ENCODE measurements around the gene MAMDC4.
"Not testable (repeated sequence)": the region's sequence is repeated elsewhere in the genome, so short reads cannot be mapped to it uniquely, and the experiment has no call there.

Gene MAMDC4

DNA sequence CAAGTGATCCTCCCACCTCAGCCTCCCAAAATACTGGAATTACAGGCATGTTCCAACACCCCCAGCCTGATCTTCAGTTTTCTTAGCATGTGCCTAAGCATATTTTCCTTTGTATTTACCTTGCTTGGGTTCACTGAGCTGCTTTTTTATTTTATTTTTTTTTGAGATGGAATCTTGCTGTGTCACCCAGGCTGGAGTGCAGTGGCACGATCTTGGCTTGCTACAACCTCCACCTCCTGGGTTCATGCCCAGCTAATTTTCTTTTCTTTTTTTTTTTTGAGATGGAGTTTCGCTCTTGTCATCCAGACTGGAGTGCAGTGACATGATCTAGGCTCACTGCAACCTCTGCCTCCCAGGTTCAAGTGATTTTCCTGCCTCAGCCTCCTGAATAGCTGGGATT is 17.5 kb downstream of the MAMDC4 start:
- not testable (repeated sequence) for H3K23ac ChIP-seq (ENCODE audit: low read depth, low read length, poor library complexity); H3K27ac ChIP-seq (replicated peaks; ENCODE audit: low read length); H2AK5ac ChIP-seq (ENCODE audit: low read depth, low read length); DNase-seq (ENCODE audit: low spot score); H2BK12ac ChIP-seq (ENCODE audit: low read length); H2AFZ ChIP-seq (ENCODE audit: low read length); H2BK120ac ChIP-seq (ENCODE audit: low read depth, low read length); H3K14ac ChIP-seq (ENCODE audit: low read length); H4K91ac ChIP-seq (ENCODE audit: low read depth, low read length, poor library complexity); H3K9ac ChIP-seq (ENCODE audit: low read depth, low read length, poor library complexity); H3K4me1 ChIP-seq (ENCODE audit: control insufficient read depth in 2 of 2, insufficient read depth in 1 of 2, low read depth in 1 of 2, low read length in 2 of 2); H3K18ac ChIP-seq (ENCODE audit: low read length); H3K4ac ChIP-seq (ENCODE audit: low read length); H2BK15ac ChIP-seq (ENCODE audit: low read length); H3K4me2 ChIP-seq (ENCODE audit: insufficient read depth, low read length, poor library complexity, severe bottlenecking); H3K27me3 ChIP-seq (ENCODE audit: control insufficient read depth in 3 of 3, insufficient read depth in 3 of 3, low read depth in 1 of 3, low read length in 3 of 3); H3K4me3 ChIP-seq (ENCODE audit: low read length in 2 of 2); H4K8ac ChIP-seq (ENCODE audit: low read depth, low read length); H2BK5ac ChIP-seq (ENCODE audit: low read length)
- peaks cover 3 to 16% of the 10 kb centered on the region in 2 donors for H3K36me3 ChIP-seq (replicated peaks in 1 of 2; ENCODE audit: control insufficient read depth in 2 of 2, insufficient read depth in 2 of 2, low read length in 2 of 2)
- H3K79me1 ChIP-seq (ENCODE audit: low read depth, low read length), result peaks cover 12% of the 10 kb centered on the region
- peaks cover 17 to 51% of the 10 kb centered on the region in 2 donors for H3K9me3 ChIP-seq (replicated peaks in 1 of 2; ENCODE audit: control insufficient read depth in 2 of 2, insufficient read depth in 1 of 2, low read depth in 1 of 2, low read length in 2 of 2)
- no CpG with 5 or more reads among the region's 2 CpGs for WGBS, 2 donors (ENCODE audit: extremely low coverage in 2 of 2, insufficient read length in 2 of 2, insufficient replicate concordance in 1 of 2)

DNA sequence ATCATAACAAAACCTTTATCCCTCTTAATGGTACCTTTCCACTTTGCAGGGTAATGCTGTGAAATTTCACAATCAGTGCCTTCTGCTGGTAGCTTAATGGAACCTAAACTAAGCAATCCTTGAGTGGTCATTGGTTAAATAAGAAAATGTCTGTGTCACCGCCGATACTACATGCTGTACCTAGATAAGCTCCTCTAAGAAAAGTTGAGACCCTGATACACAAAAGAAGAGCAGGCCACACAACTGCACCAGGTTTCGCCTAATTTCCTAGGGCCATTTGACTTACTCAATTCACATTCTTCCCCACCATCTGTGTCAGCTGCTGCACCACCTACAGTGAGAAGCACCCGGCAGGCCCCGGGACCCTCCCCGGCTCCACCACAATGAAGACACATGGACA is 23.0 kb downstream of the MAMDC4 start:
- no peak overlapping the region for H3K27ac ChIP-seq (replicated peaks; ENCODE audit: low read length)
- H2BK120ac ChIP-seq (ENCODE audit: low read depth, low read length), result no peak overlapping the region
- no peak overlapping the region for H3K18ac ChIP-seq (ENCODE audit: low read length)
- no peak overlapping the region for H3K4ac ChIP-seq (ENCODE audit: low read length)
- peaks cover 10 to 28% of the 10 kb centered on the region in 2 donors for H3K9me3 ChIP-seq (replicated peaks in 1 of 2; ENCODE audit: control insufficient read depth in 2 of 2, insufficient read depth in 1 of 2, low read depth in 1 of 2, low read length in 2 of 2)
- no CpG with 5 or more reads among the region's 6 CpGs for WGBS, 2 donors (ENCODE audit: extremely low coverage in 2 of 2, insufficient read length in 2 of 2, insufficient replicate concordance in 1 of 2)
- no peak overlapping the region for H3K4me2 ChIP-seq (ENCODE audit: insufficient read depth, low read length, poor library complexity, severe bottlenecking)
- H3K4me3 ChIP-seq (ENCODE audit: low read length in 2 of 2), result no peak overlapping the region
- H3K9ac ChIP-seq (ENCODE audit: low read depth, low read length, poor library complexity), result no peak overlapping the region
- no peak overlapping the region for H3K14ac ChIP-seq (ENCODE audit: low read length)
- H4K8ac ChIP-seq (ENCODE audit: low read depth, low read length), result no peak overlapping the region
- no peak overlapping the region for H2BK15ac ChIP-seq (ENCODE audit: low read length)
- no peaks in the 10 kb centered on the region for H3K4me1 ChIP-seq (ENCODE audit: control insufficient read depth in 2 of 2, insufficient read depth in 1 of 2, low read depth in 1 of 2, low read length in 2 of 2)
- DNase-seq (ENCODE audit: low spot score), result no peak
- no peak overlapping the region for H2AFZ ChIP-seq (ENCODE audit: low read length)
- H2AK5ac ChIP-seq (ENCODE audit: low read depth, low read length), result no peak overlapping the region
- H3K79me1 ChIP-seq (ENCODE audit: low read depth, low read length), result no peaks in the 10 kb centered on the region
- H3K36me3 ChIP-seq (replicated peaks in 1 of 2; ENCODE audit: control insufficient read depth in 2 of 2, insufficient read depth in 2 of 2, low read length in 2 of 2), result no peaks in the 10 kb centered on the region
- no peak overlapping the region for H2BK5ac ChIP-seq (ENCODE audit: low read length)
- H2BK12ac ChIP-seq (ENCODE audit: low read length), result no peak overlapping the region
- H3K27me3 ChIP-seq (ENCODE audit: control insufficient read depth in 3 of 3, insufficient read depth in 3 of 3, low read depth in 1 of 3, low read length in 3 of 3), result no peaks in the 10 kb centered on the region
- no peak overlapping the region for H4K91ac ChIP-seq (ENCODE audit: low read depth, low read length, poor library complexity)
- H3K23ac ChIP-seq (ENCODE audit: low read depth, low read length, poor library complexity), result no peak overlapping the region

- H2BK12ac ChIP-seq (ENCODE audit: low read length), result no peak overlapping the region
These were observed 24.3 kb downstream of the MAMDC4 start for GRCh38 chr9:136876476-136876875.

GRCh38 chr9:136880651-136881050 is 28.5 kb downstream of the MAMDC4 start:
- Histone ChIP-seq H3K36me3 (replicated peaks in 1 of 2; ENCODE audit: control insufficient read depth in 2 of 2, insufficient read depth in 2 of 2, low read length in 2 of 2) (no peaks in the 10 kb centered on the region), H3K23ac (ENCODE audit: low read depth, low read length, poor library complexity) (no peak overlapping the region), H3K27me3 (ENCODE audit: control insufficient read depth in 3 of 3, insufficient read depth in 3 of 3, low read depth in 1 of 3, low read length in 3 of 3) (no peaks in the 10 kb centered on the region), H3K4me1 (ENCODE audit: control insufficient read depth in 2 of 2, insufficient read depth in 1 of 2, low read depth in 1 of 2, low read length in 2 of 2) (peaks cover 5 to 9% of the 10 kb centered on the region in 2 donors), H2BK5ac (ENCODE audit: low read length) (no peak overlapping the region), H3K4me2 (ENCODE audit: insufficient read depth, low read length, poor library complexity, severe bottlenecking) (no peak overlapping the region), H2AK5ac (ENCODE audit: low read depth, low read length) (no peak overlapping the region), H2BK120ac (ENCODE audit: low read depth, low read length) (no peak overlapping the region), H3K4me3 (ENCODE audit: low read length in 2 of 2) (no peak overlapping the region), H3K27ac (replicated peaks; ENCODE audit: low read length) (no peak overlapping the region), H3K14ac (ENCODE audit: low read length) (no peak overlapping the region), H3K79me1 (ENCODE audit: low read depth, low read length) (peaks cover 3% of the 10 kb centered on the region), H2AFZ (ENCODE audit: low read length) (no peak overlapping the region), H4K8ac (ENCODE audit: low read depth, low read length) (no peak overlapping the region), H3K18ac (ENCODE audit: low read length) (no peak overlapping the region), H4K91ac (ENCODE audit: low read depth, low read length, poor library complexity) (no peak overlapping the region), H3K9ac (ENCODE audit: low read depth, low read length, poor library complexity) (no peak overlapping the region), H3K4ac (ENCODE audit: low read length) (no peak overlapping the region), H2BK15ac (ENCODE audit: low read length) (no peak overlapping the region), H2BK12ac (ENCODE audit: low read length) (no peak overlapping the region), H3K9me3 (replicated peaks in 1 of 2; ENCODE audit: control insufficient read depth in 2 of 2, insufficient read depth in 1 of 2, low read depth in 1 of 2, low read length in 2 of 2) (no peaks in the 10 kb centered on the region)
- DNase-seq (ENCODE audit: low spot score), result no peak
- WGBS, 2 donors (ENCODE audit: extremely low coverage in 2 of 2, insufficient read length in 2 of 2, insufficient replicate concordance in 1 of 2), result no CpG with 5 or more reads among the region's 11 CpGs

More at GRCh38 chr9:136876476-136876875, 24.3 kb downstream of the MAMDC4 start:
- WGBS, 2 donors (ENCODE audit: extremely low coverage in 2 of 2, insufficient read length in 2 of 2, insufficient replicate concordance in 1 of 2), result no CpG with 5 or more reads among the region's 5 CpGs
- Histone ChIP-seq H3K9me3 (replicated peaks in 1 of 2; ENCODE audit: control insufficient read depth in 2 of 2, insufficient read depth in 1 of 2, low read depth in 1 of 2, low read length in 2 of 2) (peaks cover 8 to 18% of the 10 kb centered on the region in 2 donors), H3K36me3 (replicated peaks in 1 of 2; ENCODE audit: control insufficient read depth in 2 of 2, insufficient read depth in 2 of 2, low read length in 2 of 2) (no peaks in the 10 kb centered on the region), H2AFZ (ENCODE audit: low read length) (peak overlapping the region; percentile 69), H3K14ac (ENCODE audit: low read length) (no peak overlapping the region), H3K9ac (ENCODE audit: low read depth, low read length, poor library complexity) (no peak overlapping the region), H4K8ac (ENCODE audit: low read depth, low read length) (no peak overlapping the region), H3K79me1 (ENCODE audit: low read depth, low read length) (peaks cover 2% of the 10 kb centered on the region), H2BK15ac (ENCODE audit: low read length) (no peak overlapping the region), H3K23ac (ENCODE audit: low read depth, low read length, poor library complexity) (no peak overlapping the region), H2BK120ac (ENCODE audit: low read depth, low read length) (no peak overlapping the region), H2BK5ac (ENCODE audit: low read length) (no peak overlapping the region), H4K91ac (ENCODE audit: low read depth, low read length, poor library complexity) (no peak overlapping the region), H3K27me3 (ENCODE audit: control insufficient read depth in 3 of 3, insufficient read depth in 3 of 3, low read depth in 1 of 3, low read length in 3 of 3) (no peaks in the 10 kb centered on the region), H3K4me2 (ENCODE audit: insufficient read depth, low read length, poor library complexity, severe bottlenecking) (no peak overlapping the region), H3K4ac (ENCODE audit: low read length) (no peak overlapping the region), H2AK5ac (ENCODE audit: low read depth, low read length) (no peak overlapping the region), H3K18ac (ENCODE audit: low read length) (no peak overlapping the region), H3K4me1 (ENCODE audit: control insufficient read depth in 2 of 2, insufficient read depth in 1 of 2, low read depth in 1 of 2, low read length in 2 of 2) (peaks cover 3% of the 10 kb centered on the region in 2 donors), H3K27ac (replicated peaks; ENCODE audit: low read length) (no peak overlapping the region), H3K4me3 (ENCODE audit: low read length in 2 of 2) (no peak overlapping the region)
- no peak for DNase-seq (ENCODE audit: low spot score)
